GM18907 (cell line): Measurements from ENCODE around the gene RBM33.
"Not testable (repeated sequence)": the region's sequence is repeated elsewhere in the genome, so short reads cannot be mapped to it uniquely, and the experiment has no call there.

Experiments
- ATAC-seq: cut with Tn5 transposase; IDR thresholded peaks from one replicate; pipeline ENCODE4 v1.9.1; 2021; ENCODE audit warnings: mild to moderate bottlenecking, moderate library complexity; ENCODE audit not compliant: unreplicated experiment

Gene RBM33

DNA sequence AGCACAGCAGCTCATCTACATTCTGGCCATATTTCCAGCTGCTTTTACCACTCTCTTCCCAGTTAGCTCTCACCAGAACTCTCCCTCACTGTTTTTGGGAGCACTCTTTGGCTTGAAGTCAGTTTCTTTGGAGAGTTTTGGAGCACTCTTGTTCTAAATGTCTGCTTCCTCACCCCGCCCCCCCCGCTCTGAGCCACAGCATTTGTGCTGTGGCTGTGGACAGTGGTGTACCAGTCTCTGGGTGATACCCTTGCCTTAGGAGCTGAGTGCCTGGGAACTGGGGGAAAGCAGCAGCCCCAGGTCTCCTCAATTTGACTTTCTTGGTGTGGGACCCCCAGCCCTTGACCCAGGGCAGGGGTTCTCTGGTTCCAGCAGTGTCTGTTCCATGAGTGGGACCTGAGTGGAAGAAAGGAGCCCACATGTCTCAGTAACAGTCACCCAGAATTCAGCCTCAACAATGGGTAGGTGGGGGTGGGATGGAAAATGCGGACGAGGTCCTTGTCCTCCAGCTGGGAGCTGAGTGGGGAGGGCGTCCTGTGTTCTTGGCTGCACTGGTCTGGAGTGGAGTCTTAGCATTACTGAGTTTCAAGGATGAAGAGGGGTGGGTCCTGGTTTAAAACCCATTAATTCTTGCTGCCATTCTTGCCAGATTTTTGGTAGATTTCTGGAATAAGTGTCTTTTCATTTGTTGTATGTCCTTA lies 18.0 kb downstream of the RBM33 start:
- no peak for ATAC-seq

- no peak for ATAC-seq
These were observed 19.5 kb downstream of the RBM33 start for GRCh38 chr7:155663937-155664336.

DNA sequence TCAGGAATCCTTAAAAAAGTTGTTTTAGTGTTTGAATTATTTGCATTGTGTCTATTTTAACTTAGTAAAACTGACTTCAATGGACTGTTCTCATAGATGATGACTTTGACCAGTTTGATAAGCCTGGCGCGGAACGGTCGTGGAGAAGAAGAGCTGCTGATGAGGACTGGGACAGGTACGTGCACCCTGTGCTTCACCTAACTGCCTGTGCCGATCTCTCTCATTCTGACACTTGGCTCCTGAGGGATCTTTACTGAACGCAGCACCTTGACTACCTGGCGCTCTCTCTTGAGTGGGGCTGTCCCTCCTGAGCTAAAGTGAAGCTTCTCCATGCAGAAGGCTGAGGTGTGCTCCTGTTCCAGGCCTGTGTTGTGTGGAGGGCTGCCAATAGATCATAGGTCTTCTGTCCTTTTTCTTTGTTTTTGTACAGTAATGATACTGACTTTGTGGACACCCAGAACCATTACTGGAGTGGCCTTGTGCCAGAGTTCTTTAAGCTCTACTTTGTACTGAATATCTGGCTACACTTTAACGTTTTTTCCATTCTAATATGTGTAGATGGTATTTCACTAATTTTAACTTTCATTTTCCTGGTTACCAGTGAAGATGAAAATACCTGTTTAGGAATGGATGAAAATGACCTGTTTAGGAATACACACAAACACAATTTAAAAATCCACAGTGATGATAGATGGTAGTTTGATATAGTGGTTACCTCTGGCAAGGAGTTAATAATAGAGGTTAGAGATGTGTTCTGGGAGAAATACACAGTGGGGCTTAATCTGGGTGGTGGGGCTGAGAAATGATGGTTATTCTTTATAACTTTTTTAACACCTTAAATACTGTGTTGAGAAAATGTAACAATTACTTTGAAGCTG lies 20.9 kb downstream of the RBM33 start:
- no peak for ATAC-seq

- no peak for ATAC-seq
These were observed 21.5 kb downstream of the RBM33 start for GRCh38 chr7:155665957-155666287.

- no peak for ATAC-seq
These were observed 22.9 kb downstream of the RBM33 start for GRCh38 chr7:155667241-155667829.

GRCh38 chr7:155669717-155670505 lies 25.4 kb downstream of the RBM33 start:
- ATAC-seq = no peak

DNA sequence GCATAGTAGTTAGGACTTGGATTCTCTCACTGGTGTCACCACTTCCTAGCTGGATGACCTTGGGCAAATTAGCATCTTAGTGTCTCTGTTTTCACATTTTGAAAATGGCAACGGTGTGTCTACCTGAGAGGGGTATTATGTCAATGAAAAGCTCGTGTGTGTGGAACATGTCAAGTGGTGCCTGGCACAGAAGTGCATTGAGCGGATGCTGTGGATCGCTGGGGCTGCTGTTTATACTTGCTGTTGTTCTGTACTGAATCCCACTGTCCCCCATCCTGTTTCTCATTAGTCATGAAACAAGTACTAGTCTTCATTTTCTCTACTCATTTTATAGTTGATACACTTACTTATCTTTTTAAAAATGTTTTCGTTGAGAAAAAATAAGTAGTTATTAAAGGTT lies 26.1 kb downstream of the RBM33 start:
- ATAC-seq = no peak

DNA sequence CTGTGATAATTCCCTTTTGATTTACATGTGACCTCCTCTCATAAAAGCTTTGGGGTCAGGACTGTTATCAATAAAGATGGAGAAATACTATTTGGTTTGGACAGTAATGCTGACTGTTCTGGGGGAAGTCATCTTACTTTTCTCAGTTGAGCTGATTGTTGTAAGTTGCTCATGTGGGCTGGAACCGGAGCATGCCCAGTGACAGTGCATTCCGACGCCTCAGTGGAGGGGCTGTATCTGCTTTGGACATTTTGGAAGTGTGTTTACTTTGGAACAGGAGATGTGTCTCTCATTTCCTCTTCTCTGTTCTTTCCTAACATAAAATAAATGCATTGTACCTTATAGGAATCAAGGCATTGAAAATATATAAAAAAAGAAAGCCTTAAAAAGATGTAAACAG lies 30.1 kb downstream of the RBM33 start:
- no peak for ATAC-seq

DNA sequence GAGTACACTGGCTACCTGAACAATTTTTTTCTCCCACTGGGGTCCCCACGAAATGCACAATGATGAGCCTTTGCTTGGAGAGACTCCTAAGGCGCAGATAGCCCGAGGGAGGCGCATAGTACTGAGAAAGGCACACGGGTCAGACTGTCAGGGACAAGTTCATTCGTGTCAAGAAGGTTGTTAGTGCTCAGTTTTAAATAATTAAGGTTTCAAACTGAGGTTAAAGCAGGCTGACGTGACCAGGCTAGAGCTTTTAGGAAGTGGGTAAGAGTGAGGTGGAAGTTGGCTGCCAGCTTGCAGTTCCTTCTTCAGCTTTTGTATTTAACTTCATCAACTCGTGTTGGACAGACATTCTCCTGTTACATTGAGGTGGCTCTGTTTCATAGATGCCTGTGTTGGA lies 31.6 kb downstream of the RBM33 start:
- ATAC-seq = no peak

- ATAC-seq = no peak
These were observed 33.2 kb downstream of the RBM33 start for GRCh38 chr7:155677688-155678087.

GRCh38 chr7:155680124-155680523 lies 35.7 kb downstream of the RBM33 start:
- ATAC-seq = no peak

DNA sequence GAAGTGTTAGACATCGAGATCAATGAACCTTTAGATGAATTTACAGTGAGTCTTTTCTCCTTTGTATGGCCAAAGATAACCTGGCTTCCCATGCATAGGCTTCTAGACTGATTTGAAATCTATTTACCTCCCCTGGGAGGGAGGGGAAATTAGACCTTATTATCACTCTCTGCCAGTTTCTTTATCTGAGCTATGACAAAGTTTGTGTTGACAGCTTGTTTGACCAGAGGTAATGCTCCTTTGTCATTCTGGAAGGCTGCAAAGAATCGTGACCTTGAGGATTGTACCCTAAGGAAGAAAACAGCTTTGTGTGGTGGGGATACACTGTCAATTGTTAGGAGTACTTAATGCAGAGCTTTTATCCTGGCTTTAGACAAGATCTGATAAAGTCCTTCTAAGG lies 36.4 kb downstream of the RBM33 start:
- no peak for ATAC-seq

GRCh38 chr7:155681663-155682062 lies 37.2 kb downstream of the RBM33 start:
- no peak for ATAC-seq

DNA sequence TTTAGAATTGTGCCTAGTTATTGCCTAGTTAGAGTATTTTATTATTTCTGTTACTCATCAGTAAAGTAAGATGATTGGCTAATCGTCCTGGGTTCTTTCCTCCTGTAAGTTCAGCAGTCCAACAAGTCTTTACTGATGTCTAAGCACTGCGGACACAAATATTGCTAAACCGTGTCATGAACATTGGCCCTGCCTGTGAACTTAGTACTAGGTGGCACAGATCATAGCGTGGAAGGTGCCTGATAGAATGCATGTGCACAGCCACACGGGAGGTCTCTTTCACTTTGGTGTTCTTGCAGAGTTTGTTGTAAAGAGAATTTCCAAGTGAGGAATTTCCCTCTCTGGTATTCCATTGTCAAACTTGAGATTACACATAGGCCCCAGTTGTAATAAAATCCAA lies 38.0 kb downstream of the RBM33 start:
- no peak for ATAC-seq

DNA sequence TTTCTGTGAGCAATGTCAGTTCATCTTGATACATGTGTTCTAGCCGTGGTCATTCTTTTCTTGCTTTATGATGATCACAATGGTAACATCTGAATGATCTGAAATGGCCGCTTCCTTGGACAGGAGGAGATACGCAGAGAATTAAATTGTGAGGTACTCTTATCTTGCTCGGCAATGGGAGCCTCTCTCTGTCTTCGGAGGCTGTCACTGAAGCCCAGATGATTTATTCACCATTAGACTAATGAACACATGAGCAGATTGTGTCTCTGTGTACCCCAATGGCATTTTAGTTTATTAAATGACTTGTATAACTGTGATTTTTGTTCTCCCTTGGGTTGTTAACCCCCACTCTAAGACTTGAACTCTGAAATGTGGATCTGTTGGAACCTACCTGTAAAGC lies 38.6 kb downstream of the RBM33 start:
- no peak for ATAC-seq

DNA sequence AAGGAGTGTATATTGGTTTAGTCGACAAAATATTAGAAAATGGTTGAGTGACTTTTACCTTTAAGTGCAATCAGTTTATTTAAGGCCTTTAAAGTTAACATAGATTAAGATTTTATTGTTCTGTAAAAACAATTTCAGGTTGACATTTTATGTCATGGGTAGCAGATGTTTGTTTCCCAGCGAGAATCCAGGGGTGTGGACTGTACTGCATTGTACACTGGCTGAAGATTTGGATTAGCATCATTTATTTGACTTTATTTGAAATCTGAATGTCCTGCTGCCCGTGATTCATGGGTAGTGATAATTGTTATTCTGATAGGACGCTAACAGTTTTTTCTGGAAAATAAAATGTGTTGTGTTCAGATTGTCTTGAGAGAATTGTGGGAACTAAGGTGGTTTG lies 39.3 kb downstream of the RBM33 start:
- ATAC-seq = no peak

DNA sequence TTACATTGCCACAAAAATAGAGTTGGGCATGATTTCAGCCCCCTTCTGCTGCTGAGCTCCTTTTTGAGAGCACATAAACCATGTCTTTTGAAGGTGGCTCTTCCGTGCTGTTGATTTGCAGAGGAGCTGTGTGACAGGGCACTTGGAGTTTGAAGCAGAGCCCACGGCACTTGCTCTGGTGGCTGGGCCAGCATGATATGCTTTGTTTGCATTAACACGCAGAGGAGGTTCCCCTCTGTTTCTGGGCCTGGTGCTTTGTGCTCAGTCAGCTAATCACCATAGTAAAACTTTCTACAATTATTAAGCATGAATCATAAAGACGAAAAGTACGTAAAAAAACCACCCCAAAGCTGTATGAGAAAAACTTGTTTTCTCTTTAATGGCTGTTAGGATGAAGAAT lies 40.1 kb downstream of the RBM33 start:
- ATAC-seq = no peak

GRCh38 chr7:155685070-155685790 lies 40.8 kb downstream of the RBM33 start:
- peak; percentile 92 for ATAC-seq

DNA sequence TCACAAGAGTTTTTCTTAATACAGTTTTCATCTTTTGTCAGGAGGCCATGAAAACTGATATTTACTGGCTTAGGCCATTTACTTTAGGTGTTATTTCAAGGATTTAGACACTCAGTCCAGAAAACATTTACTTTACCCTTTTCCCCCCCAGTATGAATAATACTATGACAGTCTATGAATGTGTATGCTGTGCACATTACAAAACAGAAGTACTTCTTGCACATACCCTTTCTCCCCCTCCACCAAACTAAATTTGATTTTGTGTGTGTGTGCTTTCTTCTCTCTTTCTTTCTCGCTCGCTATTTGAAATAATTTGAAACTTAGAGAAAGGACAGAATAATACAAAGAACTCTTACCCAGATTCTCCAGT lies 41.3 kb downstream of the RBM33 start:
- ATAC-seq = peak; percentile 30

DNA sequence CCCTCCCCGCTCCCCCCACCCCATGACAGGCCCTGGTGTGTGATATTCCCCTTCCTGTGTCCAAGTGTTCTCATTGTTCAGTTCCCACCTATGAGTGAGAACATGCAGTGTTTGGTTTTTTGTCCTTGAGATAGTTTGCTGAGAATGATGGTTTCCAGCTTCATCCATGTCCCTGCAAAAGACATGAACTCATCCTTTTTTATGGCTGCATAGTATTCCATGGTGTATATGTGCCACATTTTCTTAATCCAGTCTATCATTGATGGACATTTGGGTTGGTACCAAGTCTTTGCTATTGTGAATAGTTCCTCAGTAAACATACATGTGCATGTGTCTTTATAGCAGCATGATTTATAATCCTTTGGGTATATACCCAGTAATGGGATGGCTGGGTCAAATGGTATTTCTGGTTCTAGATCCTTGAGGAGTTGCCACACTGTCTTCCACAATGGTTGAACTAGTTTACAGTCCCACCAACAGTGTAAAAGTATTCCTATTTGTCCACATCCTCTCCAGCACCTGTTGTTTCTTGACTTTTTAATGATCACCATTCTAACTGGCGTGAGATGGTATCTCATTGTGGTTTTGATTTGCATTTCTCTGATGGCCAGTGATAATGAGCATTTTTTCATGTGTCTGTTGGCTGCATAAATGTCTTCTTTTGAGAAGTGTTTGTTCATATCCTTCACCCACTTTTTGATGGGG lies 42.3 kb downstream of the RBM33 start:
- ATAC-seq = not testable (repeated sequence)
